Glomerular visceral epithelial cell (primary cell): ENCODE measurements around the gene KCNA4.
"Not testable (repeated sequence)": the region's sequence is repeated elsewhere in the genome, so short reads cannot be mapped to it uniquely, and the experiment has no call there.

Experiments
- DNase-seq: peaks from one replicate; pipeline ENCODE4 v3.0.0-alpha.2; 2016; ENCODE audit errors: extremely low spot score

The KCNA4 gene

DNA sequence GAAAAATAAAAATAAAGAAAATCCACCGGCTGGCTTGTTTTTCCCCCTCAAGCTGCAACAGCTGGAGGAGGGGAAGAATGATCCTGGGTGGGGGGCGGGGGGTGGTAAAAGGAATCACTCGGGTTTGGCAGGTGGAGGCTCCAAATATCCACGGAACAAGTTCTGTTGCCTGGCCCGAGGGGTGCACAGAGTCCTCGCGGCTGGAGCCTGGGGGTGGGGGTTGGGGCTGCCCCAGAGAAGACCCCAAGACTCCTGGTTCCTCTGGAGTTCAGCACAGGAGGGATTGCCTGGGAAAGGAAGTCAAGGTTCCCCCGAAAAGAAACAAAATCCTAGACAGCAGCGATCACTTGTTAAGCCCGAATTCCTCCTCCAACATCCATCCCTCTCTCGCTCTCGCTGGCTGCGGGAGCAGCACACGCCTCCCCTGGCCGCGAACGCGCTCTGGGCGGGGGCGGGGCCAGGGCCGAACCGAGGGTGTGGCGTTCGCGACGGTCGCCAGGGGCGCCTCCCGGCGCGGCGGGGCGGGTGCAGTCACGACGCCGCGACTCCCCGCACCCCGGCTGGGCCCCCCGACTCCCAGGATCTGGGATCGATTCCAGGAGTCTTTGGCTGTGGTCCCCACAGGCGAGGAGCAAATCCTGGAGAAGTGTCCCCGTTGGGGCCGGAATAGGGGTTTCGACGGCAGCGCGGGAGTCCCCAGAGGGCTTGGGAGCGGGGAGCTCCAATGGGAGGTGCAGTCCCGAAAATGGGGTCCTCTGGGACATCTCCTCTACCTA, at the start of gene KCNA4:
TSS of gene KCNA4 (minus strand) at position 443 of the 776 bp plus-strand sequence. CDS start 4,352 bp downstream, outside the sequence.
- no peak for DNase-seq

DNA sequence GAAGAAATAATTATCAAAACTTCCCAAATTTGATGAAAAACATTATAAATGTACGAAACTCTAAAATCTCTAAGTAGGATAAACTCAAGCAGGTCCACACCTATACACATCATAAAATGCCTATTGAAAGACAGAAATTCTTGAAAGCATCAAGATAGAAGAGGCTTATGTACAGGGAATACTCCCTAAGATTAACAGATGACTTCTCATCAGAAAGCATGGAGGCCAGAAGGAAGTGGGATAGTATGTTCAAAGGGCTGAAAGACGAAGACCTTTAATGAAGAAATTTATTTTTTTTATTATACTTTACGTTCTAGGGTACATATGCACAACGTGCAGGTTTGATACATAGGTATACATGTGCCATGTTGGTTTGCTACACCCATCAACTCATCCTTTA, 45.3 kb upstream of the KCNA4 start:
- no peak for DNase-seq

DNA sequence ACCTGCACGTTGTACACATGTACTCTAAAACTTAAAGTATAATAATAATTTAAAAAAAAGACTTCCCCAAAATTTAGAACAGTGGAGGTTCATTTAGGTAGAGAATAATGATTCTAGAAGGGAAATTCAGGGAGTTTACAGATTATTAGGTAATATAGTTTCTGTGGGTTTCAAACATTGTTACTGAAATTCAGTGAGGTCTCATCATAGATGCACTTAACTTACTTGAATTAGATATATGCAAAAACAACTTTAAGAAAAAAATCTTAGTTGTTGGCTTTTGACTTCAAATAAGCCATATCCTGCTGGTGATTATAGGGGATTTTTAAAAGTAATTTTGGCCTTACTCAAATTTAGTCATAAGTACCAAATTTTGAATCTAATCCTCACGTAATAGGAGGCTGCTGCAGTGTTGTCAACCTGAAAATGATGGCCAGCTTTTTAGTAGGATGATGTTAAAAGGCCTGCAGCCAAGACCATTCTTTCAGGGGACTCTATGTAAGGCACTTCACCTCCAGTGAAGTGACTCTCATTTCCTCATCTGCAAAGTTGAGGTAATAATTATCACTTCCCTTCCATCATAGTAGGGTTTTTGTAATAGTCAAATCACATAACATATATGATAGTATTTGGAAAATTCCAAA, 42.5 kb upstream of the KCNA4 start:
- no peak for DNase-seq

DNA sequence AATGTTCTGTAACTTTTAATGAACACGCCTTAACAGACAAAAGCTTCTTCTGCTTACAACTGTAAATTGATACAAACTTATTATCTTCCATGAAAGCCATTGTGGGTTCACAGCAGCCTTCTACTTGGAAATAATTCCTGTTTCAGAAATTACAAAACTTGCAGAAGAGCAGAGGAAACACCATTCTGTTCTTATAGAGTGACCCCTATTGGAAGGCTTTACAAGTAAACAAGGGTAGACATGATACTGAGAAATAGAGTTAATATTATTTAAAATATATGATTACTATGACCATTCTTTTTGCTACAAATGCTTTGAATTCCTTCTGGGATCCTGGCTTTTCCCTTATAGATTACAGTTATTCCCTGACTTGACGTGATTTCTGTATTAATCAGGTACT, 32.4 kb upstream of the KCNA4 start:
- DNase-seq = no peak

DNA sequence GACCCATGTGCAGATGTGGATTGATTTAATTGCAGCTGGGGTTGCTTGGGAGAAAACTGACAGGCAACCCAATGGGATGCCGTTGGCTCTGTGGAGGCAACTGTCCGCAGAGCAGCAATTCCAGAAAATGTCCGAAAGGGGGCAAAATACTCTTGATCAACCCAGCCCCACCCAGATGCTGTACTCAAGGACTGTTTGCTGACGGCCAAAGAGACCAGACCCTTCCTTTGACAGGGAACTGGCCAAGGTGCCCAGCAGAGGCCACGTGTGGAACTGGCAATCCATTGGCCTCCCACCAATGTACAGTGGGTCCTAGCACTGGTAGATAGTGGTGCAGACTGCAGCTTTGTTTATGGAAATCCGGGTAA, 29.7 kb upstream of the KCNA4 start:
- DNase-seq = no peak

DNA sequence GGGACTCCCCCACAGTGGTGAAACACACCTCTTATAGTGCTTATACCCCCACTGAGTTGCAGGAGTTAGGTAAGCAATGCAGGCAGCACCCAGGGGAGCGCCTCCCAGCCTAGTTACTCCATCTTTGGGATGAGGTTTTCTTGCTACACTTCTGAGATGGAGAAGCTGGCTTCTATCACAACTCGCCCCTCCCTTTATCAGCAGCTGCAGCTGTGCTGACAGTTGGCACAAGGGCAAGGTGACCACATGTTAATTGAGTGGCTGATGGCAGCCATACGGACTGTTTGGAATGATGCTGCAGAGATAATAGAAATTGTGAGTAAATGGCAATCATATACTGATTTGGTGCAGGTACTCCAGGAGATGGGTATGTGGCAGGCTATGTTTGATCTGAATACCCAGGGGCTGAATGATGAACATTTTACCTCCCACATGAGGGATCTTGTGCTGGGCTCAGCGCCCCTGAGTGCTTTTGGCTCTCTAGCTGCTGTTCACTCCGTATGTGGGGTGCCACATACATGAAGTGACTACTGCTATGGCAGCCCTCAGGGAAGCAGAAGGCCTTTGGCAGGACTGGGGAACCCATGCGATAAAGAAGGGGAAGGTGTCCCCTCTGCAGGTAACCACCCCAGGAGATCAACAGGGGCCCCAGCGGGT, 29.2 kb upstream of the KCNA4 start:
- no peak for DNase-seq

DNA sequence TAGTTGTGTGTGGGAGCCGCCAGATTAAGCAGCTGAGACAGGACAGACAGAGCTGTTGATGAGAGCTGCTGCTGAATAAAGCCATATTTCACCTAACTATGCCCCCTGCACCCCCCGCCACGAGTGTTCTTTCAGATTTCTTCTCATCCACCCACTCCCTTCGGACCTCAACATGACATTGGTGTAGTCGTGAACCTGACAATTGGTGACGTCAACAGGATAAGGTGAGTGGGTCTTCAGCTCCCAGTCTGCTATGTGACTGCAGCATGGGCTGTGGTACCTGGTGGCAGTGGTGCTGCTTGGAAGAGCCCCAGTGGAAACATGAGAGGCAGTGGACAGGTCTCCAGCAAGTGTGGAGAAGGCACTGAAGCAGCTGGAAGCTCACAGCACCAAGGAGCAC, 28.3 kb upstream of the KCNA4 start:
- no peak for DNase-seq

DNA sequence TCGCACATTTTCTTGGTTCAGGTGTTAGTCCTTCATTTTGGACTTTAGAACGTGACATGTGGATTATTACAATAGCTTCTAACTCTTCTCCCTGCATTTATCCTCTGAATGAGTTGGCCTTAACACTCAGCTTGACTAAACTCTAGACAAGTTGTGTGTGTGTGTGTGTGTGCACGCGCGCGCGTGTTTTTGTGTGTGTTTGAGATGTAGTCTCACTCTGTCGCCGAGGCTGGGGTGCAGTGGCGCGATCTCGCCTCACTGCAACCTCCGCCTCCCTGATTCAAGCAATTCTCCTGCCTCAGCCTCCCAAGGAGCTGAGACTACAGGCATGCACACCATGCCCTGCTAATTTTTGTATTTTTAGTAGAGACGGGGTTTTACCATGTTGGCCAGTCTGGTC, 24.3 kb upstream of the KCNA4 start:
- no peak for DNase-seq

DNA sequence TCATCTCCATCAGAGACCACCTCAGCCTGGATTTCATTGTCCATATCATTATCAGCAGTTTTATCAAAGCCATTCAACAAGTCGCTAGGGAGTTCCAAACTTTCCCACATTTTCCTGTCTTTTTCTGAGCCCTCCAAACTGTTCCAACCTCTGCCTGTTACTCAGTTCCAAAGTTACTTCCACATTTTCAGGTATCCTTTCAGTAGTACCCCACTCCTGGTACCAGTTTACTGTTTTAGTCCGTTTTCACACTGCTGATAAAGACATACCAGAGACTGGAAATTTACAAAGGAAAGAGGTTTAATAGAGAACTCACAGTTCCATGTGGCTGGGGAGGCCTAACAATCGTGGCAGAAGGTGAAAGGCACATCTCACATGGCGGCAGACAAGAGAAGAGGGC, 17.9 kb upstream of the KCNA4 start:
- DNase-seq = not testable (repeated sequence)

DNA sequence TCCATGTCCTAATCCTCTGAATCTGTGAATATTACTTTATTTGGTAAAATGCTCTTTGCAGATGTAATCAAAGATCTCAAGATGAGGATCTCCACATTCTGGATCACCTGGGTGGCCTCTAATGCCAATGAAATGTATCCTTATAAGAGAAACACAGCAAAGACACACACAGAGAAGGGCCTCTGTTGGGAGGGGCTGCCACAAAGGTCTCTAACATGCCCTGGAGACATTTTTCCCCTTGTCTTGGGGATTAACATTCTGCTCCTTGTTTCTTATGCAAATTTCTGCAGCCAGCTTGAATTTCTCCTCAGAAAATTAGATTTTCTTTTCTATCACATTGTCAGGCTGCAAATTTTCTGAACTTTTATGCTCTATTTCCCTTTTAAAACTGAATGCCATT, 17.3 kb upstream of the KCNA4 start:
- DNase-seq = not testable (repeated sequence)

DNA sequence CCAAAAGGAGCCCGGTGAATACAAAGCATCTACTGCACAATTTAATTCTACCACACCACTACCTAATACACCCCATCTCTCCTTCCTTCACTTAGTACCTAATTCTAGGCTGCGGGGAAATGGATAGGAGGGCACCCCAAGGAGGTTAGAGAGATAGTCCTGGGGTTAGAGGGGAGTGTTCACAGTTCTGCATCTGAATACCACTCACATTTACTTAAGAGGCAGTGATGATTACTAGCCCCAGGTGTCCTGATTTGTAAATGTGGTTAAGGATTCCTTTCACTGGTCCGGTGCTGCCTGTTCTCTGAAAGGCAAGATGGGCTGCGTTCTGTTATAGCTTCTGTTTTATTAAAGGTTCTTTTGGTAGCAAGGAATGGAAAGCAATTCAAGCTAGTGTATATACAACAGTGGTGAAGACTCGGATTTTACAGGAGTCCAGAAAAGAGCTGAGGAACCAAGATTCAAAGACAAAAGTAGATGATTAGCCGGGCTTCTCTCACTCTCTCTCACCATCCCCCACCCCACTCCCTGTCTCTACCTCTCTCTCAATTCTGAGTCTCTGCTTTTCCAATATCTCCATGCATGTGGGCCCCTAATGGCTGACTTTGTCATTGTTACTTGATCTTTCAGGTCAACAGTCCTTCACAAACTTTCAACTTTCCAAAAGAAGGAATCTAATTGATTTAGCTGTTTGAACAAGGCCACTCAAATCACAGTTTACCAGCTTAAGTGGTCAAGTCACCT, 8.7 kb upstream of the KCNA4 start:
- DNase-seq = no peak

DNA sequence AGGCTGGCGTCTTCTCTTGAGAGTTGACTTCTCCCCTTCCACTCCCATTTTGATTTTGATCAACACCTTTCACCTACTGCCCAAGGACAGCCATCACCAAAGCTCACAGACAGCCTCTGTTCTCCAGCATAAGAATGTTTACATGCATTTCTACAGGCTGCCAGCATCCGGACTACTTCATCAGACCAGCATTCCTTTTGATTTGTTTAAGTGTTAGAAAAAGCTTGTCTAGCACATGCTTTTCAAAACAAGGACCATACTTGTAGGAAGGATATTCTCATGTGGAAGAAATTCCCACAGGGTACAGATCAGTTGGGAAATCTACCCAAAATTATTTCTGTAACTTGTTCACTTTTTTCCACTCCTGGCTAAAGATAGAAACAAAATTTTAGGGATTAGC, 6.2 kb upstream of the KCNA4 start:
- no peak for DNase-seq

DNA sequence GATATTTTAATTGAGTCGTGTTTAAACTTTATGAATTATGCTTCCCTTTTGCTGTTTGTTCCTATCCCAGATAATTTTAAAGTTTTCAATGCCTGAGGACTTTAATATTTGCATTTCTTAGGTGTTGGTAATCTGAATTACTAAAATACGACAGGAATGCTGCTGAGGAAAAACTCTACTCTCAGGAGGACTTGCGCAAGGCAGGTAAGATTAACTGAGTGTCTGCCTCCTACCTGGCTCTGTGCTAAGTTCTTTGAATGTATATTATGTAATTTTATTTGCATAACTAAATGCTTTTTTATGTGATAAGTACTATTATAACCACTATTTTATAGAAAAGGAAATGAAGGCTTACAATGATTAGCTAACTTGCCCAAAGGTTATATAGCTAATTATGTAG, 2.7 kb upstream of the KCNA4 start:
- DNase-seq = no peak

DNA sequence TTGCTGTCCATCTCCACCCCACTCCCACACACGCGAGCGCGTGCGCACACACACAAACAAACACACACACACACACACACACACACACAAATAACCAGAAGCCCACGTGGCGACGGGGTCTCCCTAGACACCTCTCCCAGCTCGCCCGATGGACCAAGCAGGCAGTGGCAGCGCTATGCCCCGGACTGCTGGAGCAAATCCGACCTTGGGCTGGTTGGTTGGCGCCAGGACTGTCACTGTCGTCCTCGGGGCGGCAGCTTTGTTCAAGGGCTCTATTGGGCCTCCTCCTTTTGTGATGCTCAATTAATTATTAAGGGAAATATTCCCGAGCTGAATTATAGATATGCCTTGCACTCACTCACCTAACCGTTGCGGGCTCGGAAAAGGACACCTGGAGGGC, 1.7 kb upstream of the KCNA4 start:
- no peak for DNase-seq

DNA sequence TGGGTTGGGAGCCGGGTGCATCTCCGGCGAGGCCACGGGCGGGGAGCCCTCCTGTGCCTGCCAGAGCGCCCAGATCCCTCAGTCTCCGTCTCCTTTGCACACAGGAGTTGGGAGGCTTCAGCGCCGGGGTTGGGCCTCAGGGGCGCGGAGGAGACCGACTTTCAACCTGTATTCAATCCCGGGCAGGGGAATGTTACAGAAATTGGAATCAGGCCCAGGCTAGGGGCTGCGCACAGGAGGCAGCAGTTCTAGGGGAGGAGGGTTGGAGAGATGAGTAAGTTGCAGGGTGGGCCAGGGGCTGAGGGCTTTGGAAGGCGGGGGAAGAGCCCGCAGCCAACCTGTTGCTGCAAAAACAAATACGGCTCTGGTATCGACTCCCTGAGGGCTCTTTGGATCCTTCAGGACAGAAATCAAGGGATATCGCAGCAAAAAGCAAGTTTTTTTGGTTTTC, 640 bp upstream of the KCNA4 start:
- DNase-seq = no peak

DNA sequence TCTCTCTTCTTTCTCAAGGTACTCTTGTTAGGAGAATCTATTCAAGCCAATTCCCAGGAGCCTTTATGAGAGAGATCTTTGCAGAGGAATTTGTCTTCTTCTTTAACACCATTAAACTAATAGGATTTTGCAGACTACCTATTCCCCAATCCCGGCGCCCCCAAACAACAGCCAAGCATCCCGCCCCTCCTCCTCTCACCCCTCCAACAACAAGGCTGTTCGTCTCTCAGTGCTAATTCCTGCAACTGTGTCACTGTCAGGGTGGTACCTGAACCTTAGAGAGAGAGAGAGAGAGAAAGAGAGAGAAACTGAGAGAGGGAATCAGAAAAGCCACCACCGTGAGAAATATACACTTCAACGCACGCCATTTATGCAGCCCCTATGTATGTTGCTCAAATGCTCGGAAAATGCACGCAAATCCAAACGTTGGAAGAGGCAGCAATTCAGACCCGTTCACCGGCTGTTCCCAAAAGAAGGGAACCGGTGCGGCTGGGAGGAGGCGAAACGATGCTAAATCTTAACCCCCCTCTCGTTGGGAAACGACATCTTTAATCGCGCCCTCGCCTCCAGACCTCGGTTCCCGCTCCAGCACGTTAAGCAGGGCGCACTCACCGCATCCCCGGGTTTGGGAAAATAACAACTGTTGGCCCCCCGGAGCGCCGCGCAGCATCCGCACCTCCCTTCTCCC, 961 bp downstream of the KCNA4 start:
- DNase-seq = no peak

DNA sequence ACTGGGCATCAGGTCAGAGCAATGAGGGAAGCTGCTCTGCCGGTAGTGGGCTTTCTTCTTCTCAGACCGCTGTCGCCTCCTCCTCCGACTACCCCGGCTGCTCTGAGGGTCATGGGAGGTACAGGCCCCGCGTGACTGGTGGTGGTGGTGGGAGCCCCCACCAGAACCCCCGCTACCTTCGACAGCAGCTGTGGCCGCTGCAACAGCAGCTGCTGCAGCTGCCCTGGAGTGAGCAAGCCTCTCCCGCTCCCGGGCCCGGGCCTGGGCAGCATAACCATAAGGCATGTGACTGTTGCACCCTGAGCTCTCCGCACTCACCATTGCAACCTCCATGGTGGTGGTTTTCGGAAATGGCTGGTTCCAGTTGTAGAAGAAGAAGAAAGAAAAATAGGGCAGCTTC, 4.5 kb downstream of the KCNA4 start:
- DNase-seq = no peak

DNA sequence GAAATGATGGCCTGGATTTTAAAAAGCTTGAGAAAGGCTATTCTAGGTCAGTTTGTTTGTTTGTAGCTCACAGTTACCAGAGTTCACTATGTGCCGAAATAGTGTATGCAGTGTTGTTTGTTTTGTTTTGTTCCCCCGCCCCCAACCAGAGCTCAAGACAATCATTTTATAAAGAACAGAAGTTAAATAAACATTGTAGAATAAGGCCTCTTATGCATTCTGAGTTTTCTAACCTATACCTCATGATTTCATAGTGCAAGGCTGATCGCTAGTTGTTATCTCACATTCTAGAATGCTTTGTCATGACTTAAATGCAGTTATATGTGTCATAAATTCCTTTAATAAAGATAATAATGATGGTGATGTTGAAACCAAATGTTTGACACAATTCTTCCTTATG, 7.8 kb downstream of the KCNA4 start:
- DNase-seq = no peak

DNA sequence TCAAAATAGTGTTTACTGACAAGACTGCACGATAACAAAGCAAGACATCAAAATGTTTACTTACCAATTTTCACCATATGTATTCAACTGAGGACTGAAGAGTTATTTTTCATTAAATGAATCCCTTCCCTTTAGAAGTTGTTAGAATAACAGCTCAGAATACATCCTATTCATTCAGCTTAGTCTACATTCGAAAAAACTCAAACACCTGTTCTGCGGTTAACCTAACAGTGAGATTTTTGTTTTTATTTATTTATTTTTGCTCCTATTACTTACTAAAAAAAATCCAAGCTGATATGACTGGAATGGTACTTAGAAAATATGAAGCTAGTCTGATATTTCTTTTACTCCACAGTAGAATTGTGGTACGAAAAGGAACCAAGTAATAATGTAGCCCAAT, 10.0 kb downstream of the KCNA4 start:
- DNase-seq = no peak

DNA sequence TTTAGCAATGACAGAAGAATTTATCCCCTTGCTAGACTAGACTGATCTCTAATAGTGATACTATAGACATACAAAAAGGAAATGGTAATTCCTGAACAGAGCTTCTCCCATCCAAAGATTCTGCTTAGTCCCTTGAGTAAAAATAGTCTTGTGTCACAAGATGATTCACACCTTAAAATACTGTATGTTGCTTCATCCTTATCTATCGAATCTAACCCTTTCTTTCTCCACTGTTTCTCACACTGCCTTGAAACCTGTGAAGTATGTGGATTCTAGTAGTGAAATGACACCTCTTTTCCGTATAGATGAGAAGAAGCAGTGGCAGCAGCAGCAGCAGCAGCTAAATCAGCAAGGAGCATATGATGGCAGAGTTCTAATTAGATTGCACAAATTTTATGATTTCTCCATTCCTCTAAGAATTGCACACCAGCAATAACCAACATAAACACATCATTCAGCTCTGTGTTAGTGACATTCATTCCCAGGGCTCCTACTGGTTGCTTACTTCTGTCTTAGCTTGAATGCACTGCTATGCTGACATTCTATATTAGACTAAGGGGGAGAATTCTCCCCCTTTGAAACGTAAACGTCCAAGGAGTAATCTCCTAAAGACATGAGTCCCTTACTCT, 14.6 kb downstream of the KCNA4 start:
- DNase-seq = no peak
